DMS153 (cell line): ENCODE measurements around the gene ASCL2.
"Not testable (repeated sequence)": the region's sequence is repeated elsewhere in the genome, so short reads cannot be mapped to it uniquely, and the experiment has no call there.

Experiments used
- DNase-seq: peaks from one replicate; lab custom pipeline; 2025; lab: John Stamatoyannopoulos, UW

Gene ASCL2

DNA sequence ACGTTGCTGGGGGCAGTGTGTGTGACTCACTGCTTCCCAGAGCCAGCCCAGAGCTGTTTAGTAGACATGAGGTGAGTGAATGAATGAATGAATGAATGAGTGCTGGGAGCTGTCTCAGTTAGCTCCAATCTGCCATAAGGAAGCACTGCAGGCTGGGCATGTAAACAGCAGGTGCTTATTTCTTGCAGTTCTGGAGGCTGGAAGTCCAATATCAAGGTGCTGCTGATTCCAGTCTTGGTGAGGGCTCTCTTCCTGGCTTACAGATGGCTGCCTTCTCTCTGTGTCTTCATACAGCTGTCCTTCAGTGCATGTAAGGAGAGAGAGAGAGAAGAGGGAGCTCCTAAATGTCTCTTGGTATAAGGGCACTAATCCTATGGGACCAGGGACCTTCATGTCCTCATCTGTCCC lies 27.2 kb upstream of the ASCL2 start:
- no peak for DNase-seq

DNA sequence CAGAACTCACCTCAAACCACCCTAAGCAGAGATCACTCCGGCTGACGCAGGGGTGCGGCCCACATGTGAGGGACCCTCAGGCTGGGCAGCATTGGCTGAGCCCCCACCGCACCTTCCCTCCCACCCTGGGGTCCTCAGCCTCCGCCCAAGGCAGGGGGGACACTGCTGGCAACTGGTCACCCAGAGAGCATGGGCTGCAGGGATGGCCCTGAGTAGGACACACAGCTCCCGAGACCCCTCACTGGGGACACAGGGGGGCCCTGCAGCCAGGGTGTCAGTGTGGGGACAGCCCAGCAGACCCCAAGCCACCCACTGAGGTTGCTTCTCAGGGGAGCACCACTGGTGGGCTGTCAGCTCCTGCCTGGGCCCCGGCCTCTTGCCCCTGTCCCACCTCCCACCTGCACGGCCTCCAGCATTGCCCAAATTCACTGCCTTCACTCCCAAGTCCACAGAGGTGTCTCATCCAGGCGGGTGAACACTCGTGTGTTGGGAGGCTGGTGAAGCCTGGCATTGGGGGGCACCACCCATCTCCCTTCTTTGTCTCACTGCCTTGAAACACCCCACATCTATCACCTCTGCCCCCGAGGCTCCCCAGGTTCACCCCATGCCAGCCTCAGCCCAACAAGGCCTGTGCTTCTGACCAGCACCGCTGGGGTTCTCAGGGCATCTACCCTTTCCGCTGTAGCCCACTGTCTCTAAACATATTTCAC lies 26.7 kb upstream of the ASCL2 start:
- no peak for DNase-seq

DNA sequence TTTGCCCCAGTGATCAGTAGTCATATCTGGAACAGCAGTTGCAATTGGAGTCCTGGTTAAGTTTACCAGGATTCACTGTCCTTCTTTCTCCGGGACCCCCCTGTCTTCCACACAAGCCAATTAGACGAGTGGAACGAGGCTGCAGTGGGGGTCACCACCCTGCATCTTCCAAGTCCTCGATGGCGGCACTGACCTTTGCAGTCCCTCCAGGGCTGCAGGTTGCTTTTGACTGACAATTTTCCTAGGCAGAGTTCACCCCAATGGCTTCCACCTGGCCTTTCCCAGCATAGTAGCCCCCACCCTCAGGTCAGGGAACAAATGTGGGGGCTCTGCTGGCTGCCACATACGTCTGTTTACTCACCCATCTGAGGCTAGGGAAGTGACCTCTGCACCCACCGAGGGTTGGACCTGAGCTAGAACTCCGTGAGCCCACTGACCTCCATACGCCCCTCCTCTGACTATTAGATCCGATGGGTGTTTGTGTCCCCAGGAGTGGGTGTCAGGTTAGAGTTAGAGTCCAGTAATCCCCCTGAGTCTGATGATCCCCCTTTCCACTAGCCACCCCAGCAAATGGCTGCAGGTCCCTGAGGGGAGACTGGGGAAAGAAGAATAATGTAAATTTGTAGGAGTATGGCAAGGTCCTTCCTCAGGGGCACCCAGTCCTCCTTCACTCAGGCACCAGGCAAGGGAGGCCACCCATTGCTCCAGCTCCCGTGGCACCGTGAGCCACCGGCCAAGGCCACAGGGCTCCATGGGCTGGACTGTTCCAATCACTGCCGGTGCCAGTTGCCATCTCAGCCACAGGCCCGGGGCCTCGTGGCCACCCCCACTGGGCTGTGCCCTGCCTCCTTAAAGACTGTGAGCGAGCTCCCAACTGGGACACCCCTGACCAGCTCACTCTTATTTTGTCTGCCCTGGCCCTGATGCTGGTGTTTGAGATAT lies 25.9 kb upstream of the ASCL2 start:
- DNase-seq: no peak

DNA sequence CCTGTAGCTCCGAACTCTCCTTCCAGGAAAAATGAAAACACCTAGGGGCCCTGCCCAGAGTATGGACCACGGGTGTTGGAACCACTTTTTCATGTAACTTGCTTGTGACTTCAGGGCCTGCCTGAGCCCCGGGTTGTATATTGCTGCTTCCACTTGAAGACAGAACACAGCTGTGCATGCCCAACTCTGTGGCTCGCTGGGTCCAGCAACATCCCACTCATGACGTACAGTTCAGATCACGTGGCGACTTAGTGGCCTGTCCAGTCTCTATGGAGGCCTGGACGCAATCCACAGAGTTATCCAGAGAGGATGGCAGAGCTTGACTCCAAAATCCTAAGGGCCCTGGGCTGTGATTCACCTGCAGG lies 24.5 kb upstream of the ASCL2 start:
- DNase-seq: no peak

DNA sequence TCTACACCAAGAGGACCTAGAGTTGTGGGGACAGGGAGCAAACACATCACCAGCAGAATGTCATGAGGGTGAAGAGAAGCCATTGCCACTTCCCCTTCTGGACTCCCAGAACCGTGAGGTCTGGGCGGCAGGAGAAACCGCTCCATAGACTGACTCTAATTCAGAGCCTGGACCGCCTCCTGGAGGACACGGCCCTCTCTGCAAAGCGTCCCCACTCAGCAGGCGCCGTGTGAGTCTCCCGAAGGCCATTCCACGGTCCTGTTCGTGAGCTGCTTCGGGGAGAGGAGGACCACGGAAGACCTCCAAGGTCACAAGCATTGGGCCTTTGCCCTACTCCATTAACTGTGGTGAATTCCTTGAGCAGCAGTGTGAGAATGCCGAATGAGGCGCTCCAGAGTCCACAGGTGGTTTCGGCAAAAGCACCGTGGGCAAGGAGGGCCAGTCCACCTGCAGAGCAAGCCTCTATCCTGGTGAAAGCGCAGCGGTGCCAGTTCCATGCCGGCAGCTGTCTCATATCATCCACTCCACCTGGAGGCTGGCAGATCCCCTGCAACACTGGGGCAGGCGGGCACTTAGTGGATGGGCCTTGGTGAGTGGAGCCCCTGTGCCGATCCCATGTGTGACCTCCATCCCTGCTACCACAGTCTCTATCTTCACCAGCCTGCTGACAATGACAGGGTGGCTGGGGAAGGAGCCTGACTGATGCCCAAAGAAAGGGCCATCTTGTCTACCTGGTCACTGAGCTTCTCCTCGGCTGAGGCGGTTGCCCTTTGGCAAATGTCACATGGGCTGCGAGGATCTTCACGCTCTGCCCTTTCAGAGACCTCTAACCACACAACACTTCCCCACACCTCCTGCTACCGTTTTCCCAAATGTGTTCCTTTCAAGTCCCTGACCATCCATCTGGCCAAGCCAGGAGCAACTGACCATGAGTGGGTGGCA lies 23.9 kb upstream of the ASCL2 start:
- no peak for DNase-seq

DNA sequence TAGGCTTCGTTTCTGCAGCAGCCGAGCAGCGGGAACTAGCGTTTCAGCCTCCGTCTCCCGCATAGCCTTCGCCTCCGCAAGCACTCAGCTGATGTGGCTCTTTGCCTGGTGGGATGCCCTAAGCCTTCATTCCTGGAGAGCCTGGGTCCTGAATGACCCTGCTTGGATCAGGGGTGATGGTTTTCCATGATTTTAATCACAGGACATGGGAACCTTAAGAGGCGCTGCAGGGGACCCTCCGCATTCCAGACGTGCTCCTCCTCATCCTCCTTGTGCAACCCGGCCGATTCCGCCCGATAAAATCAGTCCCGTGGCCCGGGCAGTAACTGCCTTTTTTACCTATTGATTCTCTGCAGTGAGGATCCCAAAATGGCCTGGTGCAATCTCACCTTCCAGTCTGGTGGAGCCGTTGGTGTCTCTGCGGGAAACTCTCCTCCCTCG lies 23.2 kb upstream of the ASCL2 start:
- no peak for DNase-seq

DNA sequence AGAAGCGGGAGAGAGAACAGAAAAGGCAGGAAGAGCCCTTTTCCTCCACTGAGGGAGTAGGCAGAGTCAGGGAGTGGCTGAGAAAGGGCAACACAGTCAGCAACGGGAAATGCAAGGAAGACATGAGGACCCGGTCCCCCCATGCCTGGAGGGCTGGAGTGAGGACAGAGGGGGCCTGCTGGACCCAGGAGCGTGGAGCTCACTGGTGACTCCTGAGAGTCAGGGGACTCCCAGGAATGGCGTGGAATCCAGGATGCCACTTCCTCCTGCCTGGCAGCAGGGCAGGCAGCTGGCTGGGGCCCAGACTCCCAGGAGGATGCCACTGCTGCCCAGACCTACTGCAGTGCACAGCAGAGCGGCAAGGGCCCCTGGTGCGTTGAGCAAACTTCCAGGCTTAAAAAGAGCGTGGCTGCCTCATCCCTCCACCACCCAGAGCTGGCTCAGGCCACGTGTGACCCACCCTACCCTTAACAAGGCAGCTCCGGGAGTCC lies 20.0 kb upstream of the ASCL2 start:
- no peak for DNase-seq

DNA sequence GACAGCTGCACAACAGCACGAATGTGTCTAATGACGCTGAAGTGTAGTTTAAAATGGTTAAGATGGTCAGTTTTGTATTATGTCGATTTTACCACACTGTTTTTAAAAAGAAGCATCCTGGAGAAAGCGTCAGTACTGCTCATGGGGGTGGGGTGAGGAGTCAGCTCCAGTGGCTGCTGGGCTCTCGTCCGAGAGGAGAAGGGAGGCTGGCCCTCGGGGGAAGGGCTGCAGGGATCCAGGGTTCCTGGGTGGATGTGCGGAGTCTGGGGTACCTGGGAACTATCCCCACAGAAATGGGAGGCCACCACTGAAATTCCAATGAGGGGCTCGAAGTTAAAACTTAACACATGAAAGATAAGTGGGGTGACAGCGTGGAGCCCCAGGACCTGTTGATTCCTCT lies 19.5 kb upstream of the ASCL2 start:
- no peak for DNase-seq

DNA sequence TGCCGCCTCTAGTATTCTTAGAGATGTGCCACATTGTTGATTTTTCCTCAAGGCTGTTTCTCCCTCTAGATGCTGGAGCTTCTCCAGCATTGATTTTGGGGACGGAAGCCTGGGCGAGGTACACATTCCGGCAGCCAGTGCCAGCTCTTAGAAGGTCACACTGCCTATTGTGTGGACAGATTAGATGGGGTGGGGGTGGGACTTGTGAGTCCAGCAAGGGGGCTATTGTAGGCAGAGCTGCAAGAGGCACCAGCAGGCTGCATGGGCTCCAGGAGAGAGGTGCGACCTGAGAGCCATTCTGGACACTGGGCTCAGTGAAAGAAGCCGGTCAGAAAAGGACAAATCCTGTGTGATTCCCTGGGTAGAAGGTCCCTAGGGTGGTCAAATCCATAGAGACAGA lies 19.0 kb upstream of the ASCL2 start:
- no peak for DNase-seq

DNA sequence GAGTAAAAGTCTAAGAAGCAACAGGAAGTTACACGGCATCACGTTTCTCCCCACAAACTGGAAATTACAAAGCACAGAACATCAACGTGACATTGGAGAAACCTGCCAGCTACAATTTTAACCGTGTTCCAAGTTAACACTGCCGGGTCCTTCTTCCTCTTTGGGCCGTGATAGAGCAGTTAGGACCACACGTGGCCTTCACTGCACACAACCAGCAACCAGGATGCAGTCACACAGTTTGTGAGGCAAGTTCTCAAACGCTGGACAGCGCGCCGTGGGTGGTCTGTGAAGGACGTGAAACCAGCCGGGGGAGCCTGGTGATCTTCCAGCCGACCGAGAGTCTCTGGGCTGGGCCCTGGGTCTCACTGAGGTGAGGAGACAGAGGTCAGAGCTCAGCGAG lies 16.7 kb upstream of the ASCL2 start:
- DNase-seq: no peak

DNA sequence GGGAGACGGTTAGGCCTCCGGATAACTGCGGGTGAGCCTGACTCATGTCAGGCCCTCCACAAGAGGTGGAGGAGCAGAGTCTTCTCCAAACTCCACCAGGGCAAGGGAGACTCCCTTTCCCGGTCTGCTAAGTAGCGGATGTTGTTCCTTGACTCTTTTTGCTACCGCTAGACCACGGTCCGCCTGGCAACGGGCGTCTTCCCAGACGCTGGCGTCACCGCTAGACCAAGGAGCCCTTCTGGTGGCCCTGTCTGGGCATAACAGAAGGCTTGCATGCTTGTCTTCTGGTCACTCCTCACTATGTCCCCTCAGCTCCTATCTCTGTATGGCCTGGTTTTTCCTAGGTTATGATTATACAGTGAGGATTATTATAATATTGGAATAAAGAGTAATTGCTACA lies 16.0 kb upstream of the ASCL2 start:
- DNase-seq: not testable (repeated sequence)

DNA sequence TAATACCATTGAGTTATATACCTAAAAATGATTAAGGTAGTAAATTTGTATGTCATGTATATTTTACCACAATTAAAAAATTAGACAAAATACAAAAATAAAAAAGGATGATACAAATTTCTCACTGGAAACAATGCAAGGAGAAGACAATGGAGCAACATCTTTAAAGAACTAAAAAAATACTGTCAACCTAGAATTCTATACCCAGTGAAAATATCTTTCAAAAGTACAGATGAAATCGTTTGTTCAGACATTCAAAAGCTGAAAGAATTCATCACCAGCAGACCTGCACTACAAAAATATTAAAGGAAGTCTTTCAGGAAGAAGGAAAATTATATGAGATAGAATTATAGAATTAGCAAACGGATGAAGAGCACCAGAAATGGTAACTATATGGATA lies 9.8 kb upstream of the ASCL2 start:
- no peak for DNase-seq

DNA sequence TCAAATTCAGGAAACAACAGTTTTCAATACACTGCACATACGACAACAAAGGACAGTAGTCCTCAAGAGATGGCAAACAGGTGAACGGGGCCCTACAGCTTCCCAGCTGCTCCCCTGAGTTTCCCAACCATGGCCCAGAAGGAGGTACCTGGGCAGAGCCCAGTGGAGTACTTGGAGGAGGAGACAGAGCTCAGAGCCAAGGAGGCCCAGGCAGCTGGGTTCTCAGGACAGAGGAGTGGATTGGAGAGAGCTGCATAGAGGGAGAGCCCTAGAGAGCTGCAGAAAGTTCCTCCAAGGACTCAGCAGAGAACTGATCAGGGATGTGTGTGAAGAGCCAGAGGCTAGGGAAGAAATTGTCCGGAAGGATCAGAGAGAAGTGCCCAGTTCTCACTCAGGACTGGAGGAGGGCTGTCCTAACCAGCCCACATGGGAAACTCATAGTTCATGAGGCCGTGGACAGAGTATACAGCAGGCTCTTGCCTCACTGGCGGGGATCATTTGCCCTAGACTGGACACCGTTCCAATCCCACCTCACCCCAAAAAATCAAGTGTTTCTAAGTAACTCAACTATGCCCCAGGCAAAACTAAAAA lies 7.6 kb upstream of the ASCL2 start:
- DNase-seq: no peak

DNA sequence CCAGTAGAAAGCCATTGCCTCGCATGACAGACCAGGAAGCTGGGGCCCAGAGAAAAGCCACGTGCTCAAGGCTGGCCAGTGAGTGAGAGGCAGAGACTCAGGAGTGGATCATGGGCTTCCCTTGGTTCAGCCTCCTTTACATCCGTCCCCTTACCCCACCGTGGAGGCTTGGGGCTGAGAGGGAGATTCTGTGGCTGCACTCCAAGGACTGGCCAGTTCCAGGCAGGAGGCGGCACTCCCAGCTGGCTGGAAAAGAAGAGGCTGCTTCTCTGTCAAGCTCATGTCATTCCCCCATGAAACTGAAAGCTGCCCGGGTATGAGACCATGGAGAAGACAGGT lies 6.6 kb upstream of the ASCL2 start:
- DNase-seq: no peak

DNA sequence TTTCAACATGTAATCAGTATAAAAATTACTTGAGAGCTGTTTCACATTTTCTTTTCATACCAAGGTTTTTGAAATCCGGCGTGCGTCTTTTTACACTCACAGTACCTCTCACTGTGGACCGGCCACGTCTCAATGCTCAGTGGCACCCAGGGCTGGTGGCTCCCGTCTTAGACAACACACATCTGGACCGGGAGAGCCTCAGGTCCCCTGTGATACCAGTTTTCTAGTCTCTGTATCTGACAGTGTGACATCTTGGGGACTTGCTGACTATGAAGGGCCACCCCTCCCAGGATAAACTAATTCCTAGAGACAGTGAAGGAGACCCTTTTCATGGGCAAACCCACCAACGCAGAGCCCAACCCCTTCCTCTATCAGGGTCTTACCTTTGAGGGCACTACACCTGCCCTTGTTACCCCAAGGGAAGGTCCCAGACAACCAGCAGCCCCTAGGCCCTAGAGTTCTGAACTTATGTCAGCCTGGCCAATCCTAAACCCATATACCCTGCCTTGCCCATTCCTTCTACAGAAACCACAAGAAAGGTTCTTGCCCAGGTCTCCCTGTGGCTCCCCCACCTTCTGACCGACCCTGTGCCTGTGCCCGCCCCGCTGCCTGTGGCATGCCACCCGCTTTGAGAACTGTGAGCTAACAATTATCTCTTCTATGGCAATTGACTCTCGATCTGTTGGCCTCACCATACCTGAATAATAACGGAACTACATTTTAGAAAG lies 6.1 kb upstream of the ASCL2 start:
- DNase-seq: no peak

DNA sequence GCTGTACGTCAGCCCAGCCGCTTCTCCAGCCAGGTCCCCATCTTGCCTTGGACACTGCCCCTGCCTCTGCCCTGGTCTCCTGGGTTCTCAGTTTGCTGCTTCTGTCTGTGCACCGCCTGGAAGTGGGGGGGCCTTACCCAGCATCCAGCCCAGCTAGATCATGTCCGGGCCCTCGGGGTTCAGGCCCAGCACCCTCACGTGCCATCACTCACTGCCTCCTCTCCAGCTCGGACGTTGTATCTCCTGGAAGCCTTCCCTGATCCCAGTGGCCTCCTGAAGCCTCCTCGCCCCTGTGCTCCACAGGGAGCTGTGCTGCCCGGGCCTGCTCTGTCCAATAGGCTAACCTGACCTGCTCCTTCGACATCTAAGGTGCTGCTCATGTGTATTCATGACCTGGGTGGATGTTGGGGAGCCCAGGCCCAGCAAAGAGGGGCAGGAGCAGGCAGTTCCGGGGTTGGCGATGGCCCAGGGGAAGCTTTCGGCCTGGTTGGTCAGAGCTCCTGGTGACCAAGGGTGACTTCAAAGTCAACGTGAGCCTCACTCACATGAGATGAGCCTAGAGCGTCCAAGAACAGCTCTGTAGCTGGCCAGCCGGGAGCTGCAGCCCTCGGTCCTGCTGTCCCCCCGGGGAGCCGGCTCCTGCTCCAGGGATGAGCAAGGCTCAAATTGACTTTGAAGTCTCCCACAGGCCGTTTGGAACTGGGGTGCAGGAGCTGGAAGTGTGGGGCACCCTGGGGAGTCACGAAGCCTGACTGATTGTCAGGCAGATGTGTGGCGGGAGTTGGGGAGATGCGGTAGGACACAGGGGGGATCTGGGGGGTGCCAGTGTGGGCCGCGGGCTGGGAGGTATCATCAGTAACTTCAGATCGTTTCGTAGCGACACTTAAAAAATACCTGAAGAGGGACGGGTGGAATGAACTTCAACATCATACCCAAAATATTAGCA lies 5.2 kb upstream of the ASCL2 start:
- no peak for DNase-seq

DNA sequence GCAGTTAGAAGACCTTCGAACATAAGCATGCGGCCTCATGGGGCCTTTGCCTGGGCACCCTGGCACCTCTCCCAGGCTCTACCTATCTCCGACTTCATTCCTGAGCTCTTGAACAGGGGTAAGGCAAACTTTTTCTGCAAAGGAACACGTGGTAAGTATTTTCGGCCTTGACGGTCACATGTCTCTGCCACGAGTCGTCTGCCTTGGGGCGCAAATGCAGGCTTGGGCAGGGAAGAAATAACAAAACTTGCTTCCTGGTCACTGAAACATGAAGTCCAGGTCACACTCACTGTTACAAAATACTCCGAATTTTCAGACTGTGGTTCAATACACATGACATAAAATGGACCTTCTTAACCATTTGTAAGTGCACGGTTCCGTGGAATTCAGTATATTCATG lies 3.4 kb upstream of the ASCL2 start:
- no peak for DNase-seq

DNA sequence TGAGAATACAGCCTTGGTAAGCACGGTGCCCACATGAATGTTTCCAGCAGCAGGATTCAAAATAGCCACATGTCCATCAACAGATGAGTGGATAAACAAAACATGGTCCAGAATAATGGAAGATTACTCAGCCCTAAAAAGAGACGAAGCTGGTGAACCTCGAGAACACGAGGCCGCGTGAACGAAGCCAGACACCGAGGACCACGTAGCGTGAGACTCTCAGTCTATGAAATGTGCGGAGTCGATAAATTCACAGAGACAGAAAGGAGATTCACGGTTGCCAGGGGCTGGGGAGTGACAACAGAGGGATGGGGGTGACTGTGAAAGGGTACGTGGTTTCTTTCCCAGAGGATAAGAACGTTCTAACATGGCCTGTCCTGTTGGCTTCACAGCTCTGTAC lies 2.9 kb upstream of the ASCL2 start:
- no peak for DNase-seq

DNA sequence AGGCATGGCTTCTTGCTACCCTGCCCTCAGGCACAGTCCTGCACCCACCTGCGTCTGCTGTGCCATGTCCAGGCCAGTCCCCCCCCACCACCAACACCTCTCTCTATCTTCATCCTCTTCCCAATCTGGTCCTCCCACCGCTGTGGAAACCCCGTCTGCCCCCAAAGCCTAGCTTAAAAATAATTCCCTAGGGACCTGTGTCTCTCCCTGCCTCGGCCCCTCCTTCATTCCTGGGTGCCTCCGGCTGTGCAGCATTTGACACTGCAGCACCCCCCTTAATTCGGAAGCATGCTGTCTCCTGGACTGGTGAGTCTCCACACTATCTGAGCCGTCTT lies 2.5 kb upstream of the ASCL2 start:
- no peak for DNase-seq

DNA sequence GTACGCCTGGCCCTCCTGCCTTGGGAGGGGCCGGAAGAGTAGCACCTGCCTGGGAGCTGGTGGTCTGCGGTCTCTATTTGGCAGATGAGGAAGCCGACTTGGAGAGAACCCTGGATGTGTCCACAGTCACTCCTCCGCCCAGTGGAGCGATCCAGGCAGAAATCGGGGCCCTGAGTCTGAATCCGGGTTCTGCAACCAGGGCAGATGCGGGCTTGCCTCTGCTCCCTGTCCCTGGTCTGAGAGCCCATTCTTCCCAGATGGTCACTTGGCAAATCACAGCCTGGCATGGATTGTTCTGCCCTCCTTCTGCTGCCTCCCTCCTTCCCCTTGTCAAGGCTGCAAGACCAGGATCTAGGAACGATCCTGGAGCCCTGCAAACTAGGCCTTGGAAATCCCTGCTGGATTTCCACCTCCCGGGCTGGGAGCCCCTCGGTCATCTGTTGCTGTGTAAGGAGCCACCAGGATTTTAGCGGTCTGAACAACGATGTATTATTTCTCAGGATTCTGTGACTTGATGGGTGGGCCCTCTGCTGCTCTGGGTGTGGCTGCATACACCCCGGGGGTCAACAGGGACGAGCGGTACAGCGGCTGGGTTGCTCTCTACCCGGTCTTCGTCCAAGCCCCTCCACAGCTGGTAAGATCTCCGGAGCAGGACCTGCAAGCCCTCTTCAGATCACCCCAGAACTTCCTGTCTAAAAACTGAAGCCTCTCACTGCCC lies 2.0 kb upstream of the ASCL2 start:
- no peak for DNase-seq
